ENCODE measurements around the gene SAPCD2.
A peak's percentile ranks its signal among the peaks of the same experiment; 100 is the strongest.
"Not testable (repeated sequence)": the region's sequence is repeated elsewhere in the genome, so short reads cannot be mapped to it uniquely, and the experiment has no call there.

The SAPCD2 gene

GRCh38 chr9:137070201-137070905 lies at the start of gene SAPCD2:
TSS of gene SAPCD2 (minus strand) at chr9:137070557. CDS start at chr9:137070460, 97 bp downstream.
- DNase-seq, result peak; percentile 96

DNA sequence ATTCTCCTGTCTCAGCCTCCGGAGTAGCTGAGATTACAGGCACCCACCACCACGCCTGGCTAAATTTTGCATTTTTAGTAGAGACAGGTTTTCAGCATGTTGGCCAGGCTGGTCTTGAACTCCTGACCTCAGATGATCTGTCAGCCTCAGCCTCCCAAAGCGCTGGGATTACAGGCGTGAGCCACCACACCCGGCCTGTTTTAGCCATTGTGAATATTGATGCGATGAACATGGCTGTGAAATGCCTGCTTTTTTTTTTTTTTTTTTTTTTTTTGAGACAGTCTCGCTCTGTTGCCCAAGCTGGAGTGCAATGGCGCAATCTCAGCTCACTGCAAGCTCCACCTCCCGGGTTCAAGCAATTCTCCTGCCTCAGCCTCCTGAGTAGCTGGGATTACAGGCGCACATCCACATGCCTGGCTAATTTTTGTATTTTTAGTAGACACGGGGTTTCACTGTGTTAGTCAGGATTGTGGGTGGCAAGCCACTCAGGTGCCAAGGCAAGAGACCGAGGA lies 47.8 kb upstream of the SAPCD2 start:
- not testable (repeated sequence) for DNase-seq

DNA sequence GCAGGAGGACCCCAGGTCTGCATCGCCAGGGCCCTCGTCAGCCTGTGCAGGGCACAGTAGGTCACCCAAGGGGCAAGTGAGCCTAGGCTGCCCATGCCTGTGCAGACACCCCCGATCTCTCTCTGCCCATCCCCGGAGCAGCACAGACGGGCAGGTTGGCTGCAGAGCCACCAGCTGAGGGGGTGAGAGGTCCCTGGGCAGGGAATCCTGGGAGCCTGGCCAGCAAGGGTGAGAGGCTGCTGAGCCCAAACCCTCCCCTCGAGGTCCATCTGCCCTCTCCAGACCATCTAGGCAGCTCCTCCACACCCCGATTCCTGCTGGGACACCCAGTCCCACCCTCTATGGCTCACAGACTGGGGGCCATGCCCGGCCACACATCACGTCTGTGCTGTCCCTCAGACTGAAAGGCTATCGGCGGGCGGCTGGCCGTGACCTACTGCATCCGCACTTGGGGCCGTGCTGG lies 46.9 kb upstream of the SAPCD2 start:
- DNase-seq, result peak; percentile 45

DNA sequence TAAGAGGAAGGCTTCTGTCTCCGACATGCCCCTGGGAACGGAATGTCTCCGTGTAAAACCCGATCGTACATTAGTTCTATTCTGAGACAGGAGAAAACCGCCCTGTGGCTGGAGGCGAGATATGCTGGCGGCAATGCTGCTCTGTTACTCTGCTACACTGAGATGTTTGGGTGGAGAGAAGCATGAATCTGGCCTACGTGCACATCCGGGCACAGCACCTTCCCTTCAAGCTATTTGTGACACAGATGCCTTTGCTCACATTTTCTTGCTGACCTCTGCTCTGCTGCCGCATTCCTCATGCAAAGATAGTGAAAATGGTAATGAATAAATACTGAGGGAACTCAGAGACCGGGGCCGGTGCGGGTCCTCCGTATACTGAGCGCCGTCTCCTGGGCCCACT lies 46.4 kb upstream of the SAPCD2 start:
- DNase-seq, result peak; percentile 48

DNA sequence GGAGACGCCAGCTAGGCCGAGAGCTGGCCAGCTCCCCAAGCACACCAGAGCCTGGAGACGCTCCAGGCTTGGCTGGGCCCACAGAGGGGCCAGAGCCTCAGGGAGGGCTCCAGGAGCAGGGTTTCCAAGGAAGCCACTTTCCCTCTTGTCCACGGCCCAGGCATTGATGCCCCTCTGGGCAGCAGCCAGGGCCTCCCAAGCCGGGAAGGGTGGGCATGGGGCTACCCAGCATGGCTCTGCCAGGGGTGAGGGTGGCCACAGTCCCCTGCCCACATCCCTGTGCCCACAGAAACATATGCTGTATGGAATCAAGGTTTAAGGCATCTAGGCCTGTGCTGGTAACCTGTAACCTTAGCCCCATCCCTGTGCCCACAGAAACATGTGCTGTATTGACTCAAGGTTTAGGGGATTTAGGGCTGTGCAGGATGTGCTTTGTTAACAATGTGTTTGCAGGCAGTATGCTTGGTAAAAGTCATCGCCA lies 45.7 kb upstream of the SAPCD2 start:
- DNase-seq, result no peak

DNA sequence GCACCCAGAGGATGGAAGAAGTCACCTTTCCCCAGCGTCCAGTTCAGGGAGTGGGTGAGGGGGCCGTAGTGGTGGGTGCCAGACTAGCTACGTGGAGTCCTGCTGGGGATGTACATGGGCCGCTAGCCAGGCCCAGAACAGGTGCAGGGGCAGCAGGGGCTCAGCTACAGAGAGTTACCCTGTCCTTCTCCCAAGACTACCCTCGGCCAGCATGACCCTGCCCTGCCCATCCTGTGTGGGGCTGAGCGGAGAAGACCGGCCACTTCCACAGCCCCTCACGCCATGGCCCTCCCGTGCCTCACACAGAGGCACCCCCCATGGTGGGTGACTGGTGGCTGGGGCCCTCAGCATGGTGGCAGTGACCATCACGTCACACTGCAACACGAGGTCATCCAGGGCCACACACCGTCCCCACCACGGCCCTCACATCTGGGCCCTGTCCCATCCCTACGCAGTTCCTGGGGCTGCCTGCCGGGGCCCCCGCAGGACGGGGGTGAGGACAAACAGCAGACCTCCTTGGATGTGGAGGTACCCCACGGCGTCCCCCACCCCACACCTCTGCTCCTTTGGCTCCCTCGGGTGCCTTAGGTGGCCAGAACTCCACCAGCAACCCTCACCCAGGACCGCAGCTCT lies 45.2 kb upstream of the SAPCD2 start:
- no peak for DNase-seq

DNA sequence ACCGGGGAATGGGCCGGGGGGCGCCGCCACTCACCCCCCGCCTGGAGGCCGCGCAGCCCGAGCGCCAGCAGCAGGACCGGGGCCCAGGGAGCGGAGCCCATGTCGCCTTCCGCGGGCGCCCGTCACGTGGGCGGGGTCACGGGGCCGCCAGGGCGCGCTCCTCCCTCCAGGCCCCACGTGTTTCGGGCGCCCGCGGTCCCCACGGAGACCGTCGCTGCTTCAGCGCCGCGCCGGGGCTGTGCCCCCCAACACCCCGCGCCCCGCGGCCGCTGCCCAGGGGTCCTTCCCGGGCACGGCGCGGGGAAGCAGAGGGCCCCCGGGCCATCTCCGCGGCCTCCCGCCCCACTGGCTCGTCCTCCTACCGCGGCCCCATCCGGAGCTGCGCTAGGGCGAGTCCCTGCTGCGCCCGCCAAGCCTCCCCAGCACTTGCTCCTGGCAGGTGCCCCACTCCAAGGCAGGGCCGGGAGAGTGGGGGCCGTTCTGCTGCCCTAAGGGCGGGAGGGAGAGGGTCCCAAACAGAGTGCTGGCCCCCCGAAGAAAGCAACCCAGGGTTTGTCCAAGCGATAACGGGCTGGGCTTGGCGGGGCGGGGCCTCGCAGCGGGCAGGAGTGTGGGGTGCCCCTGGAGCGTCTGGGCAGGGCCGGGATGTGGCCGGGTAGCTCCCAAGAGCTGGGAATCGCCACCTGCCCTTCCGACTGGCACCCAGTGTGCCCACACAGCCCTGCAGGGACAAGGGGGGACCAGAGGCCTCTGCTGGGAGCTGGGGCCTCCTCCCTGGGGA lies 44.4 kb upstream of the SAPCD2 start, which contains the start of gene DPP7:
Gene DPP7 (minus strand): TSS at position 121 of the 781 bp plus-strand sequence. CDS start 20 bp downstream, at position 101.
- DNase-seq, result no peak

GRCh38 chr9:137114220-137114612 lies 43.9 kb upstream of the SAPCD2 start:
- DNase-seq, result no peak

GRCh38 chr9:137113385-137114159 lies 43.2 kb upstream of the SAPCD2 start:
- DNase-seq, result no peak

DNA sequence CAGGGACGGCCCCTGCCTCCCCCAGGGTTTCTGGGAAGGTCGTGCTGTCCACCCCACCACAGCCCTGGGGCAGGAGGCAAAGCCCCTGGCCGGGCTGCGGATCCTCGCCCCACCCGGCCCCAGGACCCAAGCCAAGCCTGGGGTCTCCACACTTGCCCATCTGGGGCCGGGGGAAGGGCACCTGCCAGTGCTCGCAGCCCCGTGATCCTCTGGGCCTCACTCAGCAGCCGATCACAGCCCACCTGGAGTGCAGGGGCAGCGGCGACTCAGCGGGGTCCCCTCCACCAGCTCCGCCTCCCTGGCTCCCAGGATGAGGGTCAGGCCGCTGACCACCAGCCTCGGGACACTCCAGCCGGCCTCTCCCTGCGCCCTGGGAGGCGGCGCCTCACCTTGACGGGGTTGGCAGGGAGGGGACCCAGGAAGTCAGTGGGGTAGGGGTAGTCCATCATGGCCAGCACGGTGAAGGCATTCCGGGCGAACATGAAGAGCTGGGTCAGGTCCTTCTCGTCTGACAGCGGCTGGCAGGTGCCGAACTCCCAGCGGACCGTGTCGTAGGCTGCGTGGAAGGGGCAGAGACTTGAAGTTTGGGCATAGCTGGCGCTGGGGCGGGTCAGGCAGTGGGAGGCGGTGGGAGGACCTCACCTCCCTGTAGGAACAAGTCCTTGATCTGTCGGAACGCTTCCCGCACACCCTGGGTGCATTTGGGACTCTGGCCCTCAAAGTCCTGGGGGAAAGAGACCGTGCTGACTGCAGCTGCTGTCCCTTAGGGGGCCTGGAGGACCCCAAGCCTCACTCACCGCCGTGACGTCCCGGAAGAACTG lies 42.4 kb upstream of the SAPCD2 start:
- no peak for DNase-seq

- DNase-seq, result no peak
These were observed 41.6 kb upstream of the SAPCD2 start for GRCh38 chr9:137111788-137112563.

GRCh38 chr9:137110911-137111787 lies 40.8 kb upstream of the SAPCD2 start:
- no peak for DNase-seq

DNA sequence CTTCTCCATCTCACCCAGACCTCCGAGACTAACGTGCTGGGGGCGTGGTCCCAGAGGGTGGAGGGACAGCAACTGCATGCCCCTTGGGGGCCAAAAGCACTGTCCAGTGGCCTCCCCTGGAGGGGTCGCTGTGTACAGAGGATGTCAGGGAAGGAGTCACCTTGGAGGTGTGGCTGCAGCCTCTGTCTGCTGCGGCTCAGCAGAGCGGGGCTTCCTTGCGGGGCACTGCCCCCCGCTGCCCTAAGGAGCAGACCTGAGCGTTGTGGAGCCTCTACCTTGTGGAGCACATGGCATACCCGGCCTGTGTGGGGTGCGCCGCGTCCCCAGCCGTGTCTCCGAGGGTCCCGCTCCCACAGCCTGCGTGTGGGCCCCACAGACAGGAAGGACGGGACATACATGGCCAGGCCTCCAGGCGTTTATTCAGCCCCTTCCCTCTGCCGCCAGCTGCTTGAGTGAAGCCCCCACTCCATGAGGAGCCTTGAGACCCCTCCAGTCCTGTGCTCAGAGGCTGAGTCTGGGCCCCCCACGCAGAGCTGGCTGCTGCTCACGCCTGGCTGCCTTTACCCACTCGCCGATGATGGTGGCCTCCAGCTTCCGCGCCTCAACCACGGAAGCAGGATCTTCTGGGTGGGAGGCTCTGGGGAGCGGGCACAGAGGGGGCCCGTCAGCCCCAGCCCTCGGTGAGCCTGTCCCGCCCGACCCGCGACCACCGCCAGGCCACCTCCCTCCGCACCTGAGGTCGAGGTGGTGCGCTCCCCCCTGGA lies 40.0 kb upstream of the SAPCD2 start:
- no peak for DNase-seq

DNA sequence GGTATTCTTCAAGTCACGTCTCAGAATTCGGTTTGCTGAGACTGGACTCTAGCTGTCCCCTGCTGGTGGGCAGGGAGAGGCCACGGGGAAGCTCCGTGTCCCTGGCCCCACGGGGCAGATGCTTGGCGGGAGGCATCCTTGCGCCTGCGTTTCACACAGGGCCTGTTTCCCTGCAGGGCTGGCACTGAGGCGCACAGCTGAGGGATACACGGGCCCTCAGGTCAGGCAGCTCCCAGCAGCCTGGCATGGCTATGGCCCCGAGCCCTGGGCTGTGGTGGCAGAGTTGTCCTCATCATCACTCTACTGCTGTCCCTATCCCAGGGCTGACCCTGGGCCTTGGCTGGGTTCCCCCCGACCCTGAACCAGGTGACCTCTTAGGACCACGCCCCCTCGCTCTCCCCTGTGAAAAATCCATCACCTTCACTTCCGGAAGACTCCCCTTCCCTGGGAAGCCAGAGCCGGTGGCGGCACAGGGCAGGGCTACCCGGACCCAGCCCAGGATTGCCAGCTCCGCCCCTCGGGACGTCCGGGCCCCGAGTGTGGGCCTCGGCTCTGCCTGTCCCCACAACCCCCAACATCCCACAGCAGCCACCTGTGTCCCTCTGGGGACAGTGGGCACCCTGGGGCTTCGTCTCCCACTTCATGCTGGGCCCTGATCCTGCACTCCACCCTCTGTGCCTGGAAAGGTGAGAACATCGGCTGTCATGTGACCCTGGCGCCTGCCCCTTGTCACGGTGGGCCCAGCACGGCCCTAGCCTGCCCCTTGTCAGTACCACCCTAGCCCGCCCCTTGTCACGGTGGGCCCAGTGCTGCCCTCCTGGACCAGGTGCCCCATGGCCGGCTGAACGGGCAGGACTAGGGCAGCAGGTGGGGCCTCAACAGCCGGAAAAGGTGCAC lies 39.1 kb upstream of the SAPCD2 start:
- no peak for DNase-seq

DNA sequence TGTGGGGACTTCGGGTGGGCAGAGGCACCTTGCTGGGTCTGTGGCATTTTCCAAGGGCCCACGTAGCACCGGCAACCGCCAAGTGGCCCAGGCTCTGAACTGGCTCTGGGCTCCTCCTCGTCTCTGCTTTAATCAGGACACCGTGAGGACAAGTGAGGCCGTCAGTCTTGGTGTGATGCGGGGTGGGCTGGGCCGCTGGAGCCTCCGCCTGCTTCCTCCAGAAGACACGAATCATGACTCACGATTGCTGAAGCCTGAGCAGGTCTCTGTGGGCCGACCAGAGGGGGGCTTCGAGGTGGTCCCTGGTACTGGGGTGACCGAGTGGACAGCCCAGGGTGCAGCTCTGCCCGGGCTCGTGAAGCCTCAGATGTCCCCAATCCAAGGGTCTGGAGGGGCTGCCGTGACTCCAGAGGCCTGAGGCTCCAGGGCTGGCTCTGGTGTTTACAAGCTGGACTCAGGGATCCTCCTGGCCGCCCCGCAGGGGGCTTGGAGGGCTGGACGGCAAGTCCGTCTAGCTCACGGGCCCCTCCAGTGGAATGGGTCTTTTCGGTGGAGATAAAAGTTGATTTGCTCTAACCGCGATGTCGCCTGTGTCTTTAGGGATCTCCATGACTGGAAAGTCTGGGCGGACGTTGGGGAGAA lies 38.4 kb upstream of the SAPCD2 start:
- DNase-seq, result no peak

DNA sequence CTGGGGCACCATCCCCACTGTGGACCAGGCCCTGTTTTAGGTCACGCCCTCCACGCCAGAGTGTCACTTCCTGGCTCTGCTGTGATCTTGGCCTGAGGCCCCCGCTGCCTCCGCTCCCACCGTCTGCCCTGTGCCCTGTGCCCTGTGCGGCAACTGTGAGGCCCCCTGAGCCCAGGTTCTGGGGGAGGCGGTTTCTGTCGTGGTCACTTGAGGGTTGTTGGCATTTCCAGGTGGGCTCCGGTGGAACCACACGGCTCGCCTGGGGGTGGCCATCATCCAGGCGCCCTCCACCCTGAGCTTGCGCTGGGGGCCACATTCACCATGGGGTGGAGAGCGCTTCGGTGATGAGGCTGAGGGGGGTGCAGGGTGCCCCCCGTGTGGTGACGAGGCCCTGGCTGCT lies 37.6 kb upstream of the SAPCD2 start:
- DNase-seq, result no peak

DNA sequence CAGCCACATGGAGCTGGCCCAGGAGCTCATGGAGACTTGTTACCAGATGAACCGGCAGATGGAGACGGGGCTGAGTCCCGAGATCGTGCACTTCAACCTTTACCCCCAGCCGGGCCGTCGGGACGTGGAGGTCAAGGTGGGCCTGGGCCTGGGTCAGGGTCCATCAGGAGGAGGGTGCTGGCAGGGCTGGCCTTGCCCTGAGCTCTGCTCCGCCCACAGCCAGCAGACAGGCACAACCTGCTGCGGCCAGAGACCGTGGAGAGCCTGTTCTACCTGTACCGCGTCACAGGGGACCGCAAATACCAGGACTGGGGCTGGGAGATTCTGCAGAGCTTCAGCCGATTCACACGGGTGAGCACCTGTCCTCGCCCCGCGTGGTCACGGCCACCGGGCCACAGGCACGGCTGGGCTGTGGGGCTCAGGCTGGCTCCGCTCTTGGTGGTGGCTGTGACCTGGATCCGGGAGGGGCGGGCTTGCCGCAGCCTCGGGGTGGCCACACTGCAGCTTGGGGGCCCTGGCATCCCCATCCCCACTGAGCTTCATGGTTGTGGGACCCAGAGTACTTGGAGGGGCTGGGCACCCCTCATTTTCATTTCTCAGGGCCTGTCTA lies 37.1 kb upstream of the SAPCD2 start:
- DNase-seq, result no peak

Measured in islet precursor cell (in vitro differentiated cells).